ENCODE measurements around the gene SF1. TPM values are rescaled to one million over a fixed set of nuclear protein-coding genes. Genes with fewer than 3 reads are reported as not detected.

Gene SF1
- total and polyA plus RNA-seq, 11 donors: 59.2 to 349 (median 152) TPM

- DNase-seq: peak in 1 of 5 donors; percentile 40
- WGBS, 4 donors: 95 to 98% (median 97%) methylated on average over 11 of the region's 11 CpGs
- no peaks in the 10 kb centered on the region for H3K27me3 ChIP-seq
- peaks cover 0 to 7% (median 0%) of the 10 kb centered on the region in 12 donors for H3K4me1 ChIP-seq
- H3K4me3 ChIP-seq: no peak overlapping the region
- no peak for ATAC-seq
- no peaks in the 10 kb centered on the region for H3K9me3 ChIP-seq
- H3K36me3 ChIP-seq: peaks cover 0 to 26% (median 6%) of the 10 kb centered on the region in 9 donors
- intact Hi-C loops (cut with DNase I): loop anchor here in 4 of 10 donors (10.0 kb wide), 3 partner anchors 64 to 284 kb away; no protein-coding TSS in a partner anchor
- no peak overlapping the region for H3K27ac ChIP-seq
- no peak for TF ChIP-seq CTCF (IDR thresholded peaks at IDR 0.05)
- TF ChIP-seq POLR2A (IDR thresholded peaks at IDR 0.05): no peak
These were observed 49.5 kb downstream of the SF1 start for GRCh38 chr11:64728757-64729365.

GRCh38 chr11:64726867-64727530 is 51.3 kb downstream of the SF1 start:
- Histone ChIP-seq H3K4me3 (no peak overlapping the region), H3K9me3 (no peaks in the 10 kb centered on the region), H3K4me1 (peaks cover 0 to 15% (median 4%) of the 10 kb centered on the region in 12 donors), H3K27me3 (peaks cover 0 to 9% (median under 1%) of the 10 kb centered on the region in 9 donors), H3K36me3 (peaks cover 0 to 26% (median 0%) of the 10 kb centered on the region in 9 donors), H3K27ac (no peak overlapping the region)
- WGBS, 4 donors: 83 to 88% (median 85%) methylated on average over 7 of the region's 7 CpGs
- no peak for ATAC-seq
- DNase-seq: no peak
- intact Hi-C loops (cut with DNase I): loop anchor here in 4 of 10 donors (10.0 kb wide), 3 partner anchors 62 to 282 kb away; no protein-coding TSS in a partner anchor
- TF ChIP-seq POLR2A (IDR thresholded peaks at IDR 0.05) (no peak), CTCF (IDR thresholded peaks at IDR 0.05) (no peak)

DNA sequence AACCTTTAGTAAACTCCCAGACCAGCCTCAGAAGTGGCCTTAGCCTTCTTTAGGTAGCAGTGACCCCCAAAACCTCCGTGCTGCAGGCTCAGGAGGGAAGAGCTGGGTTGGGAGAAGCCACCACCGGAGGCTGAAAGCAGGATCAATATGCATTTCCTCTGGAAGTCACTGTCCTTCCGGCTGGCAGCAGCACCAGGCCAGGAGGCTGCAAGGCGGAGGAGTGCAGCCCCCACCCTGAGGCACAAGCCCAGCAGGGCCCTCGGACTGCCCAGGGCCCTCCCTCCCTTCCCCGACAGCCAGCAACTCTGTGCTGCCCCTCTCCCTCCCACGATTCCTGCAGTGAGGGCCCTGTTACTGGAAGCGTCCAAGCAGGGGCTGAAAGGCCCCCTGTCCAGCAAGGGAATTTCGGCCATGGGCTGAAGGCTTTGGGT is 52.1 kb downstream of the SF1 start:
- ATAC-seq (no peak), DNase-seq (no peak)
- H3K4me1 ChIP-seq: peaks cover 0 to 15% (median 4%) of the 10 kb centered on the region in 12 donors
- no peaks in the 10 kb centered on the region for H3K9me3 ChIP-seq
- intact Hi-C loops (cut with DNase I): loop anchor here in 4 of 10 donors (10.0 kb wide), 3 partner anchors 61 to 281 kb away; no protein-coding TSS in a partner anchor
- TF ChIP-seq CTCF (IDR thresholded peaks at IDR 0.05): no peak
- TF ChIP-seq POLR2A (IDR thresholded peaks at IDR 0.05): no peak
- WGBS, 4 donors: 50 to 72% (median 58%) methylated on average over 7 to 9 of the region's 9 CpGs
- H3K27ac ChIP-seq: no peak overlapping the region
- no peak overlapping the region for H3K4me3 ChIP-seq
- peaks cover 0 to 18% (median 0%) of the 10 kb centered on the region in 9 donors for H3K36me3 ChIP-seq
- peaks cover 0 to 14% (median 8%) of the 10 kb centered on the region in 9 donors for H3K27me3 ChIP-seq
